ENCODE results near the gene ENPP7.

ENPP7 gene

GRCh38 chr17:79776376-79777119, 45.8 kb downstream of the ENPP7 start:
- H3K4me1 ChIP-seq (ENCODE audit: control insufficient read depth, insufficient read depth, low read length) = no peaks in the 10 kb centered on the region
- H3K27me3 ChIP-seq (replicated peaks; ENCODE audit: control insufficient read depth, insufficient read depth, low read length) = peaks cover 72% of the 10 kb centered on the region
- H3K36me3 ChIP-seq (ENCODE audit: control insufficient read depth, insufficient read depth, low read length, severe bottlenecking) = no peaks in the 10 kb centered on the region
- no peak overlapping the region for H3K4me3 ChIP-seq (ENCODE audit: low read length)
- DNase-seq (ENCODE audit: low read depth) = no peak
- H3K9me3 ChIP-seq (ENCODE audit: control insufficient read depth, low read length) = no peaks in the 10 kb centered on the region
- no peak overlapping the region for H3K9ac ChIP-seq (ENCODE audit: low read length)

GRCh38 chr17:79777120-79777893, 46.6 kb downstream of the ENPP7 start:
- Histone ChIP-seq H3K9me3 (ENCODE audit: control insufficient read depth, low read length) (no peaks in the 10 kb centered on the region), H3K4me1 (ENCODE audit: control insufficient read depth, insufficient read depth, low read length) (no peaks in the 10 kb centered on the region), H3K36me3 (ENCODE audit: control insufficient read depth, insufficient read depth, low read length, severe bottlenecking) (no peaks in the 10 kb centered on the region), H3K9ac (ENCODE audit: low read length) (no peak overlapping the region), H3K4me3 (ENCODE audit: low read length) (peak overlapping the region; percentile 53), H3K27me3 (replicated peaks; ENCODE audit: control insufficient read depth, insufficient read depth, low read length) (peaks cover 78% of the 10 kb centered on the region)
- peak; percentile 81 for DNase-seq (ENCODE audit: low read depth)

GRCh38 chr17:79777894-79778503, 47.3 kb downstream of the ENPP7 start, which contains the start of gene CBX2:
Gene CBX2, plus strand, starts transcription at chr17:79778148. Its CDS starts 88 bp downstream, at chr17:79778236.
- peaks cover 77% of the 10 kb centered on the region for H3K27me3 ChIP-seq (replicated peaks; ENCODE audit: control insufficient read depth, insufficient read depth, low read length)
- peak within 1 kb of the TSS; percentile 56 for H3K4me3 ChIP-seq (ENCODE audit: low read length)
- H3K36me3 ChIP-seq (ENCODE audit: control insufficient read depth, insufficient read depth, low read length, severe bottlenecking) = no peaks in the 10 kb centered on the region
- H3K9ac ChIP-seq (ENCODE audit: low read length) = no peak within 1 kb of the TSS
- peak; percentile 93 for DNase-seq (ENCODE audit: low read depth)
- H3K4me1 ChIP-seq (ENCODE audit: control insufficient read depth, insufficient read depth, low read length) = no peaks in the 10 kb centered on the region
- no peaks in the 10 kb centered on the region for H3K9me3 ChIP-seq (ENCODE audit: control insufficient read depth, low read length)

GRCh38 chr17:79778504-79779083, 47.9 kb downstream of the ENPP7 start:
- Histone ChIP-seq H3K36me3 (ENCODE audit: control insufficient read depth, insufficient read depth, low read length, severe bottlenecking) (no peaks in the 10 kb centered on the region), H3K9me3 (ENCODE audit: control insufficient read depth, low read length) (no peaks in the 10 kb centered on the region), H3K27me3 (replicated peaks; ENCODE audit: control insufficient read depth, insufficient read depth, low read length) (peaks cover 73% of the 10 kb centered on the region), H3K9ac (ENCODE audit: low read length) (no peak overlapping the region), H3K4me3 (ENCODE audit: low read length) (no peak overlapping the region), H3K4me1 (ENCODE audit: control insufficient read depth, insufficient read depth, low read length) (no peaks in the 10 kb centered on the region)
- no peak for DNase-seq (ENCODE audit: low read depth)

- Histone ChIP-seq H3K27me3 (replicated peaks; ENCODE audit: control insufficient read depth, insufficient read depth, low read length) (peaks cover 68% of the 10 kb centered on the region), H3K36me3 (ENCODE audit: control insufficient read depth, insufficient read depth, low read length, severe bottlenecking) (no peaks in the 10 kb centered on the region), H3K4me3 (ENCODE audit: low read length) (no peak overlapping the region), H3K9ac (ENCODE audit: low read length) (no peak overlapping the region), H3K4me1 (ENCODE audit: control insufficient read depth, insufficient read depth, low read length) (no peaks in the 10 kb centered on the region), H3K9me3 (ENCODE audit: control insufficient read depth, low read length) (no peaks in the 10 kb centered on the region)
- no peak for DNase-seq (ENCODE audit: low read depth)
Observed at GRCh38 chr17:79779084-79779529, 48.4 kb downstream of the ENPP7 start.

- no peak overlapping the region for H3K4me3 ChIP-seq (ENCODE audit: low read length)
- no peaks in the 10 kb centered on the region for H3K9me3 ChIP-seq (ENCODE audit: control insufficient read depth, low read length)
- H3K9ac ChIP-seq (ENCODE audit: low read length) = no peak overlapping the region
- H3K36me3 ChIP-seq (ENCODE audit: control insufficient read depth, insufficient read depth, low read length, severe bottlenecking) = no peaks in the 10 kb centered on the region
- H3K4me1 ChIP-seq (ENCODE audit: control insufficient read depth, insufficient read depth, low read length) = no peaks in the 10 kb centered on the region
- H3K27me3 ChIP-seq (replicated peaks; ENCODE audit: control insufficient read depth, insufficient read depth, low read length) = peaks cover 62% of the 10 kb centered on the region
- DNase-seq (ENCODE audit: low read depth) = no peak
Observed at GRCh38 chr17:79779661-79780365, 49.1 kb downstream of the ENPP7 start.

- Histone ChIP-seq H3K27me3 (replicated peaks; ENCODE audit: control insufficient read depth, insufficient read depth, low read length) (peaks cover 61% of the 10 kb centered on the region), H3K36me3 (ENCODE audit: control insufficient read depth, insufficient read depth, low read length, severe bottlenecking) (no peaks in the 10 kb centered on the region), H3K9me3 (ENCODE audit: control insufficient read depth, low read length) (no peaks in the 10 kb centered on the region), H3K4me3 (ENCODE audit: low read length) (no peak overlapping the region), H3K9ac (ENCODE audit: low read length) (no peak overlapping the region), H3K4me1 (ENCODE audit: control insufficient read depth, insufficient read depth, low read length) (no peaks in the 10 kb centered on the region)
- no peak for DNase-seq (ENCODE audit: low read depth)
Observed at GRCh38 chr17:79781012-79781650, 50.4 kb downstream of the ENPP7 start.

- H3K27me3 ChIP-seq (replicated peaks; ENCODE audit: control insufficient read depth, insufficient read depth, low read length) = peaks cover 58% of the 10 kb centered on the region
- no peaks in the 10 kb centered on the region for H3K36me3 ChIP-seq (ENCODE audit: control insufficient read depth, insufficient read depth, low read length, severe bottlenecking)
- H3K4me3 ChIP-seq (ENCODE audit: low read length) = no peak overlapping the region
- H3K9ac ChIP-seq (ENCODE audit: low read length) = no peak overlapping the region
- no peaks in the 10 kb centered on the region for H3K9me3 ChIP-seq (ENCODE audit: control insufficient read depth, low read length)
- no peaks in the 10 kb centered on the region for H3K4me1 ChIP-seq (ENCODE audit: control insufficient read depth, insufficient read depth, low read length)
- no peak for DNase-seq (ENCODE audit: low read depth)
Observed at GRCh38 chr17:79781736-79782575, 51.2 kb downstream of the ENPP7 start.

- H3K9me3 ChIP-seq (ENCODE audit: control insufficient read depth, low read length) = no peaks in the 10 kb centered on the region
- no peak overlapping the region for H3K4me3 ChIP-seq (ENCODE audit: low read length)
- no peaks in the 10 kb centered on the region for H3K36me3 ChIP-seq (ENCODE audit: control insufficient read depth, insufficient read depth, low read length, severe bottlenecking)
- no peaks in the 10 kb centered on the region for H3K4me1 ChIP-seq (ENCODE audit: control insufficient read depth, insufficient read depth, low read length)
- peaks cover 69% of the 10 kb centered on the region for H3K27me3 ChIP-seq (replicated peaks; ENCODE audit: control insufficient read depth, insufficient read depth, low read length)
- no peak overlapping the region for H3K9ac ChIP-seq (ENCODE audit: low read length)
- DNase-seq (ENCODE audit: low read depth) = no peak
Observed at GRCh38 chr17:79783891-79784290, 53.1 kb downstream of the ENPP7 start.
